GM21526 (cell line): ENCODE results near the gene SH3YL1.
"Not testable (repeated sequence)": the region's sequence is repeated elsewhere in the genome, so short reads cannot be mapped to it uniquely, and the experiment has no call there.

Source experiments
- ATAC-seq: cut with Tn5 transposase; IDR thresholded peaks from one replicate; pipeline ENCODE4 v1.9.1; 2021; ENCODE audit warnings: moderate library complexity; ENCODE audit not compliant: unreplicated experiment, low FRiP score

Gene SH3YL1

DNA sequence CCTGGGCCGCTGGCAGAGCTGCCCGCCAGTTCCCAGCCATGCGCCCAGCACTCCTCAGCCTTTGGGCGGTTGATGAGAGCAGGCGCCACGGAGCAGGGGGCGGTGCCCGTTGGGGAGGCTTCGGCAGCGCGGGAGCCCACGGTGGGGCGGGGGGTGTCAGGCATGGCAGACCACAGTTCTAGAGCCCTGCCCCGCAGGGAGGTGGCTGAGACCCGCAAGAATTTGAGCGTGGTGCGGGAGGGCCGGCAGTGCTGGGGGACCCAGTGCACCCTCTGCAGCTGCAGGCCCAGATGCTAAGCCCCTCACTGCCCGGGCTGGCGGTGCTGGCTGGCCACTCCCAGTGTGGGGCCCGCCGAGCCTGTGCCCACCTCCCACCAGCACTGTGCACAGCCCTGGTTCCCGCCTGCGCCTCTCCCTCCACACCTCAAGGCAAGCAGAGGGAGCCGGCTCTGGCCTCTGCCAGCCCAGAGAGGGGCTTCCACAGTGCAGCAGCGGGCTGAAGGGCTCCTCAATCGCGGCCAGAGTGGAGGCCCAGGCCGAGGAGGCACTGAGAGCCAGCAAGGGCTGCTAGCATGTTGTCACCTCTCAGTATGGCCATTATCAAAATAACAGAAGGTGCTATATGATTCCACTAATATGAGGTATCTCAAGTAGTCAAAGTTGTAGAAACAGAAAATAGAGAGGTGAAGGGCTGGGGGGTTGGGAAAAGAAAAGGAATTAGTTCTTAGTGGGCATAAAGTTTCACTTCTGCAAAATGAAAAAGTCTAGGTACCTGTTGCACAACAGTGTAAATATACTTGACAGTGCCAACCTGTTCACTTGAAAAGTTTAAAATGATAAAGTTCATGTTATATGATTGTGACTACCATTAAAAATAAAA lies 72.3 kb downstream of the SH3YL1 start:
- ATAC-seq = no peak

DNA sequence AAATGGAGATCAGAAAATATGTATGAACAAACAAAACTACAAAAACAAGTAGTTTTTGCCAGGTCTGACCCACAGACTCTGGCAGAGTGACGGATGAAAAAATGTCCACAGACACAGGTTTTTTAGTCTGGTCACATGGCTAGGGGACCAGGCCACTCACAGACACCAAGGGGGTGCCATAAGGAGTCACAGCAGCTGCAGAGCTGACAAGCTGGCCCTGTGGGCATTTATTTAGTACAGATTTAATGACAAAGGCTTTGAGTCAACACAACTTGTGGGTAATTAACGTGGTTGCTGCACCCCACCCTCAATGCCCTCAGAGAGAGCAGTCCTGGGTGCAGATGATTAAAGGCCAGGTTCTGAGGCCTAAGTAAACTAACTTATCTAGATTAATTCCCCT lies 76.0 kb downstream of the SH3YL1 start:
- ATAC-seq = no peak

DNA sequence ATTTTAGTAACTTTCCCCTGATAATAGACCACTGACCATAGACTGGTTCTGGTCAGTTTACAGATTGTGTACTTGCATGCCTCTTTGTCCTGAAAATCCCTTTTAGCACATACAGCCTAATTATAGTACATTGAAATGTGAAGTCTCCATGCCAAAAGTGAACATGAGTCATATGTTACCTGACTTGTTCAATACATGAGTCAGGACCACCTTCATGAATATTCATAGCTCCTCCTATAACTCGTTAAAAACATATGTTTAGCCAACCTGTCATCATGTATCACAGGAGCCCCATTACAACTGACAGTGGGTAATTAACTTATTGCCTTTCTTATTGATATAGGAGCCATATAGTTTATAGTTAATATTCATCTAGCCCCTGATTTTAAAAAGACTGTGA lies 78.6 kb downstream of the SH3YL1 start:
- no peak for ATAC-seq

DNA sequence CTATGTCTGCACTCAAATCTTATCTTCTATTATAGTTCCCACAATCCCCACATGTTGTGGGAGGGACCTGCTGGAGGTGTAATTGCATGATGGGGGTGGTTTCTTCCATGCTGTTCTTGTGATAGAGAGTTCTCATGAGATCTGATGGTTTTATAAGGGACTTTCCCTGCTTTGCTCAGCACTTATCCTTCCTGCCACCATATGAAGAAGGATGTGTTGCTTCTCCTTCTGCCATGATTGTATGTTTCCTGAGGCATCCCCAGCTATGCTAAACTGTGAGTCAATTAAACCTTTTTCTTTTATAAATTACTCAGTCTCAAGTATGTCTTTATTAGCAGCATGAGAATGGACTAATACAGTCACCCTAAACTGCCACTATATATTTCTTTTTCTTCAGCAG lies 79.1 kb downstream of the SH3YL1 start:
- no peak for ATAC-seq

DNA sequence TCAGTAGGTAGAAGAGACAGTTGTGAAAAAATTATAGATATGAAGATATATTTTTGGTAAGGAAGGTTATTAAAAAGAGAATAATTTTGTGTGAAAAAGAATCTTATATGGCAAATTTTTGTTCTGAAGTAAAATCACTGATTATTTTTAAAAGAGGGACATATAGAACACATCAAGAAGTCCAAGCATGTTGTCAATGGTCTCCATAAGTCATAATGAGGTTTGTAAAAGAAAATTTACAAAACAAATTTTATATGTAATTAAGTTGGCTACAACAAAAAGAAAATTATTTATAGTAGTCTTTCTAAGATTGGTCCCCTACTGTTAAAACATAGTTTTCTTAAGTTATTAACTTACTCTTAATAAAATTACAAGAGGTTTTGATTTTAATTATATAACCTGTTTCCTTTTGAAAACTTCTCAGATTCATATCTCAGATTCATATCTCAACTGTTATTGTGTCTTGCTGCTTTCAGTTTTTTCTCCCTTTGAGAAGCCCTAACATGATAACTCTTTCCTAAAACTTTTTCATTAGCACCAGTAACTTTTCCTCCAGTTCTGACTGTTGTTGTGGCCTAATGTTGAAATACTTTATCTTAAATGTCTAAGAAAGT lies 81.2 kb downstream of the SH3YL1 start:
- ATAC-seq = no peak

DNA sequence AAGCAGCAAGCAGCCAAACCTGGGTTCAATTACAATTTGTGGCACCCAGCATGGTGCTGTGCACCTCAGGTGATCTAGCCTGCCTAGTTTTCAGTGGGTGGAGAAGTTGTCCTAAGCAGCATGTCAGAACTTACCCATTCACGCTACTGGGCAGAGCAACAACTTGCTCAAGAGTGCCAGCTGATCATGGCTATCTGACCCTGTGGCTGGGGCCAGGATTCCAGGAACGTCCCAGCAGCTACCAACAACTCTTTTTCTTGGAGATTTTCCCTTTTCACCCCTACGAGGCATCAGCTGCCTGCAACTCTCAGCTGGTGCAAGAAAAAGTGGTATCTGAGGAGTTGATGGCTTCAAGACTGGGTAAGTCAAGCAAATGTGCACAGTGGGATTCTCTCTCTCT lies 83.5 kb downstream of the SH3YL1 start:
- no peak for ATAC-seq

DNA sequence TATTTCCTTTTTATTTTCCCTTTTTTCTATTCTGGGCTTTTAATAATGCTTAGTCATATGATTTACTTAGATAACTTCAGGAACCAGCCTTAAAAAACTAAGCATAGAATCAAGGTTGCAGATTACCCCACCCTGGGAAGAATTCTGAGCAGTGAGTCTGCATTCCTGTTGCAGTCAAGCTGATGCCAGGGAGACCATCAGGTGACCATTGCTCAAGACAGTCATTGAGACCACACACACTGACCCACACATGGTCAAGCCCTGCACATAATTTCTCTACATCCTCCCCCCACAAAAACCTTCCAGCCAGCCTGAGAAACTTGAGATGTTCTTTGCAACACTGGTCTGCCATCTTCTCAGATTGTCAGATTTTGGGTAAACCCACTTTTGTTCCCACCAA lies 83.9 kb downstream of the SH3YL1 start:
- no peak for ATAC-seq

DNA sequence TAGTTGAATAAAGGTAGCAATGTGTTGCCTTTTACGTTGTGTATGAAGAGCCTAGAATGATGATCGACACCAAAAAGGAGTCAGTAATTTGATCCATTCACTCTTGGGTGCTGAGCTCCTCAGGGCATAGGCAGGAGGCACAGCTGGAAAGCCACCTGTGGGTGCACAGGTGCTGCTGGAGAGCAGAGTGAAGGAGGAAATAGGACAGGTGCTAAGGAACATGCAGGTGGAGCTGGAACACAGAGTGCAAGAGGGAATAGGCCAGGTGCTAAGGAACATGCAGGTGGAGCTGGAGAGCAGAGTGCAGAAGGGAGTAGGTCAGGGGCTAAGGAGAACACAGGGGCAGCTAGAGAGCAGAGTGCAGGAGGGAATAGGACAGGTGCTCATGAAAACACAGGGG lies 86.1 kb downstream of the SH3YL1 start:
- no peak for ATAC-seq

DNA sequence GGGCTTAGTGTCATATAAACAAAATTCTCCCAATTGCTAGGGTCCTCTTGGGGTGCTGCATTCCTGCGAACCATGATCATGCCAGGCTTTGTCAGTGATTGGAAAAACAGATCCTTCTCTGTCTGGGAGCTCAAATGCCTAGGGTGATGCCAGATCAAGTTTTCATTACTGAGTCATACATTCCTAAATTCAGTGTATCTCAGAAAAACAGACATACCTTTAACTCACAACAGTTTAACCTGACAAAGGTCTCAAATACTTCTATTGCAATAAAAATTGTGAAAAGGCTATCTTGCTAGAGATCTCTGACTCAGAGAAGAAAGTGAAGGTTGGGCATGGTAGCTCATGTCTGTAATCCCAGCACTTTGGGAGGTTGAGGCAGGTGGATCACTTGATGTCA lies 86.9 kb downstream of the SH3YL1 start:
- no peak for ATAC-seq

DNA sequence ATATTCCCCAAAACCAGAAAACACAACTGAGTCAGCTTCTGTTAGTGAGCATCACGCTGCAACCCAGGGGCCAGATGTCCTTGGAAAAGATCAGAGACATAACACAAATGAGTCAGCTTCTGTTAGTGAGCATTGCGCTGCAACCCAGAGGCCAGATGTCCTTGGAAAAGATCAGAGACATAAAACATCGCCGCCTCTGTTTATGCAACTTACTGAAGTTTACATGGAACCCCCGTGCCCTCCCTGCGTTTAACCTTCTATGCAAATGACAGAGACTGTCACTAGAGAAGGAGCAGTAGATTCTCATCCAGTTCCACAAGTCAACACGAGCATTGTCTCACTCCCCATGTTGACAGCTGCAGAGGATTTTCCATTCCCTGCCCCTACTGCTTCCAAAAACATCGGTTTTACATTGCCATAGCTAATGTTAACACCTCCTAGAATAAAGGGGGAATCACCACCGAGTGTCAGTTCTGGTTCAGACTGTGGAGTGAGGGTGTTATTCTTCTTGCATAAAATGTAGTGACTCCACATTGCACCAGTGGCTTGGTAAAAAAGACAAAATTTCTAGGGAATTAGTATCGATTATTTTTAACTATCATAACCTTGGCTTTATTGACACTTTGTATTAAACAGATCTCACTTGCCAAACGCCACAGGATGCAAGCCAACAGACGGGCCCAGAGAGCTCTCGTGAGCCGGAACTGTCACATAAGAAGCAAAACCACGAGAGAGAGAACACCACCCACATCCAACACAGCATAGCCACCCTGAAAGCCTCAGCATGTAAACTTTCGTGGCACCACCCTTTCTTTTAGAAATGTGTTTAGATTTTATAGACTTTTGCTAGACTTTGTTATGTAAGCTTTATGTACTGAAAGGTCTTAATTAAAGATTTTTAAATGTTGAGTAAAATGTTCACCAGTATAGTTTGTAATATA lies 87.7 kb downstream of the SH3YL1 start:
- no peak for ATAC-seq

DNA sequence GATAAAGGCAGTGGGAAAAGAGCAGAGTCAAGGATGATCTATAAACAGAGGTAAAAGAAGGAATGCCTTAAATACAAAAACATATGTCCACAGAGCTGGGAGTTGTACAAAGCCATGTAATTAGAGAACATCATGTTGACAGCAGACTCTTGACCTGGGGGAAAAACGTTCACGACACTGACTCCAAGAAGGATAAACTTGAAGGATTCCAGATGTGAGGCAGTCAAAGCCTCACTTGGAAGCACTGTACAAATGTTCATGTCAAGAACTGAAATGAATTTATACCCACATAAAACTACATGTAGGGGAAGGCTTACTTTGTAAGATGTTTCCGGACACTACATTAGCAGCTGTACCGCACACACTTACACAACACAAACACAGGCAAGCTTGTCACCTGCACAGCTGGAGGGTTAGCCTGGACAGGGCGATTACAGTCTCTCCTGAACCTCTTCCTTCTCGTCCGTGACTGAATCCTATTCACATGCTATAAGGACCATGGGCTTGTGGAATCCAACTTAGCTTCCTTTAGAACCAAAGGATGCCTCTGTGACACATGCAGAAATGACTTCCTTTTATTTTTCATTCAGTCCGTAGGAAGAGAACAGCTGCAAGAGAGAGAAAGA lies 88.6 kb downstream of the SH3YL1 start:
- no peak for ATAC-seq

DNA sequence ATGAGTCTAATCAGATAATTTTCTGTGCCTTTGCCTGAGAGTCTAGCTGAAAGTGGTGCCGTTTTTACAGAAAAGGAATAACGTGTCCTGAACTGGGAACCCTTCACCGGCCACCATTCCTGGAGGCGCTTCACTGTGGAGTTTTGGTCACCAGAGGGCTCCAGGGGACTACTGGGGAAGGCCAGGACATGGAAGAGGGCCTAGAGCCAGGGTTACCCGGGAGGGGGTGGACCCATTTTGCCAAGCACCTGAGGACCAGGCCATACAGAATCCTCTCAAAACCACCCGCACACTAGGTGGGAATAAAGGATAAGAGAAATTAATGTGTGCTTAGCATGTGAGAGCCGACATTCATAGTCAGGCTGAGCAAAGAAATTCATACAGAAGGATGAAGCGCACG lies 91.7 kb downstream of the SH3YL1 start:
- not testable (repeated sequence) for ATAC-seq

DNA sequence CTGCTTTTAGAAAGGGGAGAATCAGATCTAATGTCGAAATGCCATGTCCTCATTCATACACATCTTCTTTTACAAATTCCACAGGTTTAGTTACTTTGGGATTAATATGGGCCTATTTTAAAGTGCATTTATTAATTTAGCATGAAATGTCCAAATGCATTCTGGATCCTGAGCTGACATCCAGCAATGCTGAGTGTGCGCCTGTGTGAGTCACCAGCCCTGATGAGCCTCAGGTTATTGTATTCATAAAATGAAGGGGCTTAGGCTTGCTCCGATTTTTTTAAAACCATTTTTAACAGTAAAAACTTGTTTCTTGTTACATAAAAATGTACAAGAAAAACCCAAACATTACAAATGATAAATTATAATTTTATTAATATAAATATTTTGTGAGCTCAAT lies 94.1 kb downstream of the SH3YL1 start:
- ATAC-seq = no peak
